ENCODE data around the gene SMYD3.

The SMYD3 gene

GRCh38 chr1:246058466-246058865, 448.6 kb downstream of the SMYD3 start:
- peaks cover 0 to 8% (median 7%) of the 10 kb centered on the region in 10 experiments; a peak in 16 of 20 replicates for H3K4me1 ChIP-seq
- H3K27me3 ChIP-seq = no peaks in the 10 kb centered on the region
- H3K36me3 ChIP-seq = 0 out of 22 replicates have a peak, but pooled peaks cover 0 to 6% (median 0%) of the 10 kb centered on the region in 11 experiments
- H3K9me3 ChIP-seq (replicated peaks in 1 of 11) = peaks cover 0 to 16% (median 9%) of the 10 kb centered on the region in 11 experiments; a peak in 15 of 22 replicates
- TF ChIP-seq Cebpa-rat (IDR thresholded peaks at IDR 0.05) = no peak
- H3K4me3 ChIP-seq = no peak overlapping the region
- no peaks in the 10 kb centered on the region for H4K20me1 ChIP-seq
- H3K4me2 ChIP-seq = no peak overlapping the region
- no peak overlapping the region for H3K9ac ChIP-seq
- no peak overlapping the region for H3K27ac ChIP-seq

GRCh38 chr1:246052603-246053002, 454.5 kb downstream of the SMYD3 start:
- no peak for TF ChIP-seq Cebpa-rat (IDR thresholded peaks at IDR 0.05)
- Histone ChIP-seq H4K20me1 (no peaks in the 10 kb centered on the region), H3K9ac (no peak overlapping the region)

DNA sequence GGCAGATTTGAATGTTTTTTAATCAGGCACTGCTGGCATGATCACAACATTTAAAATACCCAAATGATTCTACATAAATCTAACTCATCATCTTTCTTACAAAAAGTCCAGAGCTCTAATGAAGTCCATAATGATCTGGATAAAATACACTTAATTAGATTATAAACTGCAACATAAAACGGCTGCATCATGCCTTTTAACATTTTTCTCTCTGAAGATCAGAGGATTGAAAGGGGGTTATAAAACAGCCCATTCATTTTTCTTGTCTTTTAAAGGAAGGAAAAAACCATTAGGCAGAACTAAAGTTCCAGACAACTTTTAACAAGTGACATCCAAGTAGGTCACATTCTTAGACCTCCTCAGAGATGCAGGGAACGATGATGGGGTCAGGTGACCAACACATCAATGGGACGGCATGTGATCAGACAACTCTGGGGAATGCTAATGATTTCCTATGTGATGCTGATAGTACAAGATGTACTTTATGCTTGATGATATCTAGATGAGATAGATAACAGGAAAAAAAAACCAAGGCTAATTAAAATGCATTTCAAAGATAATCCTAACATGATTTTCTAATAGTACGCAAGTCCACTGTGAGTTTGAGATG, 455.1 kb downstream of the SMYD3 start:
- H3K36me3 ChIP-seq = peaks cover 0 to 16% (median 3%) of the 10 kb centered on the region in 11 experiments; a peak in 4 of 22 replicates
- TF ChIP-seq Cebpa-rat (IDR thresholded peaks at IDR 0.05) = no peak
- no peaks in the 10 kb centered on the region for H3K4me1 ChIP-seq
- no peak overlapping the region for H3K9ac ChIP-seq
- no peak overlapping the region for H3K27ac ChIP-seq
- H4K20me1 ChIP-seq = no peaks in the 10 kb centered on the region
- H3K4me3 ChIP-seq = no peak overlapping the region
- peaks cover 0 to 18% (median 11%) of the 10 kb centered on the region in 11 experiments; a peak in 15 of 22 replicates for H3K9me3 ChIP-seq (replicated peaks in 1 of 11)
- no peaks in the 10 kb centered on the region for H3K27me3 ChIP-seq
- H3K4me2 ChIP-seq = no peak overlapping the region

More at GRCh38 chr1:246052603-246053002, 454.5 kb downstream of the SMYD3 start:
- no peaks in the 10 kb centered on the region for H3K4me1 ChIP-seq
- no peak overlapping the region for H3K4me3 ChIP-seq
- H3K27me3 ChIP-seq = no peaks in the 10 kb centered on the region
- H3K9me3 ChIP-seq (replicated peaks in 1 of 11) = peaks cover 0 to 18% (median 11%) of the 10 kb centered on the region in 11 experiments; a peak in 15 of 22 replicates
- no peak overlapping the region for H3K27ac ChIP-seq
- no peak overlapping the region for H3K4me2 ChIP-seq
- peaks cover 0 to 16% (median 3%) of the 10 kb centered on the region in 11 experiments; a peak in 4 of 22 replicates for H3K36me3 ChIP-seq

DNA sequence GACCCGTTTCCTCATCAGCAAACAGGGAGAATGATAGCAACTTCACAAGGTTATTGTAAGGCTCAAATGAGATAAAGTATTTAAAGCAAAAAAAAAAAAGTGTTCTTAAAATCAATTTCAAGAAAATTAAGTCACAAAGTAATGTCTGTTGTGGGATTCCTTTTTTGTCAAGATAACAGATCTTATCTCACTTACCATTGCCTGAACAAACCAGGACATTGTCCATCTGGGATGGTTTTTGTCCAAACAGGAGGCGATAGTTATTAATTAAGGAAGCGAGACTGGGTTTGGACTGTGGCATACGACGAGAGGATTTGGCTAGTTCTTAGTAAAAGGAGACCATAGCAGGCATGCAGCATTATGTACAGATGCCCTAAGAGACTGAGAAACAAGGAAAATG, 458.4 kb downstream of the SMYD3 start:
- Histone ChIP-seq H3K9me3 (replicated peaks in 1 of 11) (peaks cover 0 to 9% (median 3%) of the 10 kb centered on the region in 11 experiments; a peak in 8 of 22 replicates), H3K4me2 (no peak overlapping the region), H3K27ac (no peak overlapping the region), H3K27me3 (no peaks in the 10 kb centered on the region), H3K4me1 (no peaks in the 10 kb centered on the region), H4K20me1 (no peaks in the 10 kb centered on the region), H3K9ac (no peak overlapping the region), H3K4me3 (no peak overlapping the region), H3K36me3 (peaks cover 0 to 12% (median 3%) of the 10 kb centered on the region in 11 experiments; a peak in 4 of 22 replicates)
- TF ChIP-seq Cebpa-rat (IDR thresholded peaks at IDR 0.05) = no peak

DNA sequence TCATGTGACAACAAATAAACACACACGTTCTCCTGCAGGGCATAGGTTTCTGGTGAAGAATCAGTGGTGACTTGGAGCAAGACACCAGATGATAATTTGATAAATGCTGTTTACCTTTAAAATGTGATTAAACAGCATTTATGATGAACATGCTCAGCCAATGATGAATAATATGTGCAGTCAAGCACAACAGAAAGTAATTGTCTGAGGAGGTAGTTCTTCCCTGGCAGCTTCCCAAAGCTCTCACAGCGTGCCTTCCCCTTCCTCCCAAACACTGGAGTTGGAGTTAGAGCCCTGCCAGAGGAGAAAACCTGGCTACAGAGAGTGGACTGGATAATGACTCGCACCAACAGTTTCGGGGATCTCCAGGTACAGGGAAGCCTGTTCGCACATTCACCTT, 463.5 kb downstream of the SMYD3 start:
- H3K9ac ChIP-seq = no peak overlapping the region

DNA sequence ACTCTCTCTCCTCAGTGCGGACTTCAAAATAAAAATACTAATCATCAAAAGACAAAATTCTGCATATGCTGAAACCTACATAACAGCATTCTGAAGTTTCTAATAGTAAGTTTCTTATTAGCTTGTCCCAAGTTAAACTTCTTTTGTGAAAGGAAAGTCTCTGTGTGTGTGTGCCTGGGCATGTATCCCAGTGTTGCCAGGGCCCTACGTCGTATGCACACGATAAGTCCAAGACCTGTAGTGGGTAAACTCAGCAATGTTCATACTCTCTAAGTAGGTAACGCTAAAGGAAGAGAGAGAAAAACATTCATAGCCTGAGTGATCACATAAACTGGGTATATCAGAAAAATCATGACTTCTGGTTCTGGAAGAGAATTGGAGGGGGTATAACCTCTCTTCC, 465.7 kb downstream of the SMYD3 start:
- H3K9me3 ChIP-seq (replicated peaks in 1 of 11) = no peaks in the 10 kb centered on the region
- H3K9ac ChIP-seq = no peak overlapping the region
- no peaks in the 10 kb centered on the region for H3K4me1 ChIP-seq
- no peaks in the 10 kb centered on the region for H4K20me1 ChIP-seq
- H3K36me3 ChIP-seq = no peaks in the 10 kb centered on the region
- no peak for TF ChIP-seq Cebpa-rat (IDR thresholded peaks at IDR 0.05)
- H3K4me2 ChIP-seq = no peak overlapping the region
- no peaks in the 10 kb centered on the region for H3K27me3 ChIP-seq
- H3K27ac ChIP-seq = no peak overlapping the region
- no peak overlapping the region for H3K4me3 ChIP-seq

More for the DNA sequence above, 463.5 kb downstream of the SMYD3 start:
- no peak overlapping the region for H3K4me3 ChIP-seq
- no peaks in the 10 kb centered on the region for H3K9me3 ChIP-seq (replicated peaks in 1 of 11)
- H3K36me3 ChIP-seq = no peaks in the 10 kb centered on the region
- H3K4me2 ChIP-seq = no peak overlapping the region
- no peaks in the 10 kb centered on the region for H3K4me1 ChIP-seq
- TF ChIP-seq Cebpa-rat (IDR thresholded peaks at IDR 0.05) = no peak
- H4K20me1 ChIP-seq = no peaks in the 10 kb centered on the region
- H3K27ac ChIP-seq = no peak overlapping the region
- H3K27me3 ChIP-seq = no peaks in the 10 kb centered on the region

DNA sequence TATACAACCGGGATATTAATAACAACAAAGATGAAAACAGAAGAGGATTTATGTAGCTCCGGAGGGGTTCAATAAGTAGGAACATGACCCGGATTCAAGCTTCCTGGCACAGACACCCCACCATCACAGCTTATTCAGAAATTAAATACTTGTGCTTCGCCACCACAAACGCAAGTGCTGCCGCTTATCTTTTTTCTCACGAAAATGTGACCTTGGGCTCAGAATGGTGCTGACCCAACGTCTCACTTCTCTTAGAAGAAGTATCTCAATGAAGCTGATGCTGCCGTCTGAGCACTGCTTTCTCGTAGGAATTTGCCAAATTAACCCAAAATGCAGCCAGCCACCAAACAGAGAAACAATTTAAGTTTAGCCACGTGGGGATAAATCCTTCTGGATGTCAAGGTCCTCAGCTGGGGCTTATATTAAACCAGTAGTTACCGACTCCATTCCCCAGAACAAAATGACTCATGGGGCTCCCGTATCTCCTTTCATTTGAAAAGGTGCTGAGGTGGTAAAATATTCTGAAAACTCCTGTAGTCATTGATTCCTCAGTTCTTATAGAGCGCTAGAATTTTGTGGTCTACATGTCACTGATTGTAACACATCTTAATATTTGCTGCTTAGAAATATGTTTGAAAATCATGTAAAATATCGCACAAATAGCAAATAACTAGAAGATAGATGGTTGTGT, 466.7 kb downstream of the SMYD3 start:
- H3K27me3 ChIP-seq = no peaks in the 10 kb centered on the region
- no peak overlapping the region for H3K27ac ChIP-seq
- H3K9ac ChIP-seq = no peak overlapping the region
- H4K20me1 ChIP-seq = no peaks in the 10 kb centered on the region
- no peaks in the 10 kb centered on the region for H3K9me3 ChIP-seq (replicated peaks in 1 of 11)
- no peak for TF ChIP-seq Cebpa-rat (IDR thresholded peaks at IDR 0.05)
- no peak overlapping the region for H3K4me3 ChIP-seq
- no peaks in the 10 kb centered on the region for H3K36me3 ChIP-seq
- no peaks in the 10 kb centered on the region for H3K4me1 ChIP-seq
- H3K4me2 ChIP-seq = no peak overlapping the region

GRCh38 chr1:246039584-246039983, 467.5 kb downstream of the SMYD3 start:
- H3K4me3 ChIP-seq = no peak overlapping the region
- no peak overlapping the region for H3K27ac ChIP-seq
- no peaks in the 10 kb centered on the region for H3K36me3 ChIP-seq
- H3K4me2 ChIP-seq = no peak overlapping the region
- H3K9ac ChIP-seq = no peak overlapping the region
- no peak for TF ChIP-seq Cebpa-rat (IDR thresholded peaks at IDR 0.05)
- no peaks in the 10 kb centered on the region for H3K27me3 ChIP-seq
- no peaks in the 10 kb centered on the region for H4K20me1 ChIP-seq
- no peaks in the 10 kb centered on the region for H3K9me3 ChIP-seq (replicated peaks in 1 of 11)
- no peaks in the 10 kb centered on the region for H3K4me1 ChIP-seq

- H4K20me1 ChIP-seq = no peaks in the 10 kb centered on the region
- no peak overlapping the region for H3K27ac ChIP-seq
- H3K4me1 ChIP-seq = no peaks in the 10 kb centered on the region
- no peaks in the 10 kb centered on the region for H3K9me3 ChIP-seq (replicated peaks in 1 of 11)
- H3K36me3 ChIP-seq = no peaks in the 10 kb centered on the region
- no peak for TF ChIP-seq Cebpa-rat (IDR thresholded peaks at IDR 0.05)
- H3K4me3 ChIP-seq = no peak overlapping the region
- no peaks in the 10 kb centered on the region for H3K27me3 ChIP-seq
- H3K9ac ChIP-seq = no peak overlapping the region
- H3K4me2 ChIP-seq = no peak overlapping the region
Measured at GRCh38 chr1:246037832-246038231, 469.2 kb downstream of the SMYD3 start.

All from BLaER1 treated with 17β-estradiol and CSF1 and Interleukin-3, amounts not matched to agents 10 nM and 100 nM (cell line).